ENCODE data around the gene SLC30A7.

Gene SLC30A7

DNA sequence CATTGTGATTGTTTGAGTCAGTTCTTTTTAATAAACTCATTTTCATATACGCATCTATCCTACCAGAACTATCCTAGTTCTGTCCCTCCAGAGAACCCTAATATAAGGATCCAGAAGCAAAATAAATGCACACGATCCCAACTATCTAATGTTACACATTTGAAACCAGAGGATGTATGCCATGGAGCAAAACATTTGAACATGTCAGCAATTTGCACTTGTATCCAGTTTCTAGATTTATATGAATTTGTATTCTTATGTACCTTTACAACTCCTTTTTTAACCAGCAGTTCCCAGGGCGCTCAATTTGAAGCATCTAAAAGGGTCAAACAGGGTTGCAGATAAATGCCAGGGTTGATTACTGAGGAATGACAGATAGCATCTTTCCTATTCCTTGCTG lies 3.3 kb upstream of the SLC30A7 start:
- no peak for FAIRE-seq
- TF ChIP-seq, protein P1, sequence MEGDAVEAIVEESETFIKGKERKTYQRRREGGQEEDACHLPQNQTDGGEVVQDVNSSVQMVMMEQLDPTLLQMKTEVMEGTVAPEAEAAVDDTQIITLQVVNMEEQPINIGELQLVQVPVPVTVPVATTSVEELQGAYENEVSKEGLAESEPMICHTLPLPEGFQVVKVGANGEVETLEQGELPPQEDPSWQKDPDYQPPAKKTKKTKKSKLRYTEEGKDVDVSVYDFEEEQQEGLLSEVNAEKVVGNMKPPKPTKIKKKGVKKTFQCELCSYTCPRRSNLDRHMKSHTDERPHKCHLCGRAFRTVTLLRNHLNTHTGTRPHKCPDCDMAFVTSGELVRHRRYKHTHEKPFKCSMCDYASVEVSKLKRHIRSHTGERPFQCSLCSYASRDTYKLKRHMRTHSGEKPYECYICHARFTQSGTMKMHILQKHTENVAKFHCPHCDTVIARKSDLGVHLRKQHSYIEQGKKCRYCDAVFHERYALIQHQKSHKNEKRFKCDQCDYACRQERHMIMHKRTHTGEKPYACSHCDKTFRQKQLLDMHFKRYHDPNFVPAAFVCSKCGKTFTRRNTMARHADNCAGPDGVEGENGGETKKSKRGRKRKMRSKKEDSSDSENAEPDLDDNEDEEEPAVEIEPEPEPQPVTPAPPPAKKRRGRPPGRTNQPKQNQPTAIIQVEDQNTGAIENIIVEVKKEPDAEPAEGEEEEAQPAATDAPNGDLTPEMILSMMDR (IDR thresholded peaks at IDR 0.05; ENCODE audit: insufficient read depth, missing control alignments): no peak
- DNase-seq (ENCODE audit: insufficient read length, low spot score): no peak

DNA sequence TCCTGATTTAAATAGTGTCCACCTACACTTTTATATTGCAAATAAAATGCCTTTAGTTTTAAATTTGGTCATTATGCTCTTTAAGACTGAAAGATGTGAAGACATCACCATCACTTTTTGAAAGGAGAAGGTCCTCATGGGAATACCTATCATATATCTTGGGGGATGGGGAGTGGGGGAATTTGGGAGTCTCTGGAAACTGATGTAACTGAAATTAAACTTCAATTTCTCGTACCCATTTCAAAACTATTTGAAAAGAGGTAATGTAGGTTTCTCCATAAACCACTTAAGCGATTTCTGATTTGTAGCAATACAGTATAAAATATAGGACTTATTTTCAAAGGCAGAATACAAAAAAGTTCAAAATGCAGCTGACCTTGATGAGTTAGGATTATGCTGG lies 2.2 kb upstream of the SLC30A7 start:
- no peak for DNase-seq (ENCODE audit: insufficient read length, low spot score)
- no peak for FAIRE-seq

DNA sequence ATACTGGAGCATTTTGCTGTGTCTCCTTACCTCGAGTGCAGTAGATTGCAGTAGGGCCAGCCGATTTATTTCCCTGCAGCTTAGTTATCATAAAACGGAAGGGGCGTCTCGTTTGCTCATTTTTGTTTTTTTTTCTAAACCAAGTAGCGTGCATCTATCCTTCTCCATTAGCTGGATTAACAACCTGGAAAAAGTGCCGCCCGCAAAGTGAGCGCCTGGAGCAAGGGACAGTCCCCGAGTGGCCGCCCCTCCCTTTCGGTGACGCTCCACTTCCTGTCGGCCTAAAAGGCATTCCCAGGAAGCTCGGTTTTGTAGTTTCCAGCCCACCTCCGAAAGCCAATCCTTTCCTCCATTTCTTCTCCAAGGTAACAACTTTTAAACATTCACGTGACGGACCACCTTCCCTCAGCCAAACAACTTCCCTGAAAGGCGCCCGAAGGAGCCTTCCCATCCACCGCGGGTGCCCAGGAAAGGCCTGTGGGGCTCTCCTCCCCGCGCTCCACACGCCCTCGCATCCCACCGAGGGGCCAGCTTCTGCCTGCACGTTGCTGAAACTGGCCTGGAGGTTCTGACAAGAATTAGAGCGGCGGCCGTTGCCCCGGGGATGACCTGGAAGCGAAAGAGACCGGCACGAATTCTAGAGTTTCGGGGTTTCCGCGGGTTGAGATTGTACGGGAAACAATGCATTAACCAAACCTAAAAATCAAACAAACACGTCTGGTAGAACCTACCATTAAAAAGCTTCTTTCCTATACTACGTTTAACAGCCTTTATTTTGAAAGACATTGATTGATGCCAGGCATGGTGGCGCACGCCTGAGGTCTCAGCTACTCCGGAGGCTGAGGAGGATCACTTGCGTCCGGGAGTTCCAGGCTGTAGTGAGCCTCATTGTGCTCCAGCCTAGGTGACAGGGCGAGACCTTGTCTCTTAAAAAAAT lies 1.0 kb upstream of the SLC30A7 start, which contains the start of gene EXTL2:
Gene EXTL2 (minus strand): TSS at position 240 of the 937 bp plus-strand sequence. CDS start 6,085 bp downstream, outside the sequence.
- DNase-seq (ENCODE audit: insufficient read length, low spot score) (peak; percentile 21), FAIRE-seq (no peak)
- TF ChIP-seq, protein P1 (IDR thresholded peaks at IDR 0.05; ENCODE audit: insufficient read depth, missing control alignments): no peak

More for the DNA sequence above, 2.2 kb upstream of the SLC30A7 start:
- TF ChIP-seq, protein P1 (IDR thresholded peaks at IDR 0.05; ENCODE audit: insufficient read depth, missing control alignments): no peak

DNA sequence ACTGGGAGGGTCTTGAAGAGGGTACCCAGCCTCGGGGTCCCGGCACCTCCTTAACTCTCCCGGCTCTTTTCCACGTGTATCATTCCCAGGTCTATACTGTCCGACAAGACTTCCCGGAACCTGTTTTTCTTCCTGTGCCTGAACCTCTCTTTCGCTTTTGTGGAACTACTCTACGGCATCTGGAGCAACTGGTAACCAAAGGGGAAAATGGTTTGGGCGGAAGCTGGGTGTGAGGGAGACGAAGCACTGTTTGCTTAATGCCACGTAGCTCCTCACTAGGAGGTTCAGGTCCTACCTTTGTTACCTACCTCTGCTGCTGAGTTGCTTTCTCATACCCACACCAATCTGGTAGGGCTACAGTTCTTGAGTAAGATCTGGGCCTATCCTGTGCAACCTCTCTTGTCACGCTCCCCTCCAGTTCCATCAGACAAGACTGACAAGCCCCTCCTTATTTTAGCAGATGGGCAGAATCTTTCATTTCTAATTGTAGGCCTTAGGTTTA lies 642 bp downstream of the SLC30A7 start:
- FAIRE-seq (no peak), DNase-seq (ENCODE audit: insufficient read length, low spot score) (no peak)
- TF ChIP-seq, protein P1 (IDR thresholded peaks at IDR 0.05; ENCODE audit: insufficient read depth, missing control alignments): no peak

DNA sequence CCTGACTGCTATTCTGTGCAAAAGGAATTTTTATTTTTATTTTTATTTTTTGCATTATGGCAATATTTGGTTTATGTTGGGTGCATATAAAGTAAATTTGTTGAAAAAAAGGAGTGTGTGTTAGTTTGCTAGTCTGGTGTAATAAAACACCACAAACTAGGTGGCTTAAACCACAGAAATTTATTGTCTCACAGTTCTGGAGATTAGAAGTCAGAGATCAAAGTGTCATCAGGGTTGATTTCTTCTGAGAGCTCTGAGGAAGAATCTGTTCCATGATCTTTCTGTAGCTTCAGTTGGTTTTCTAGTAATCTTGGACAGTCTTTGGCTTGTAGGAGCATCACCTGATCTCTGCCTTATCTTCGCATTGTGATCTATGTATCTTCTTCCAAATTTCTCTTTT lies 6.5 kb downstream of the SLC30A7 start:
- TF ChIP-seq, protein P1 (IDR thresholded peaks at IDR 0.05; ENCODE audit: insufficient read depth, missing control alignments): no peak
- FAIRE-seq: no peak
- no peak for DNase-seq (ENCODE audit: insufficient read length, low spot score)

DNA sequence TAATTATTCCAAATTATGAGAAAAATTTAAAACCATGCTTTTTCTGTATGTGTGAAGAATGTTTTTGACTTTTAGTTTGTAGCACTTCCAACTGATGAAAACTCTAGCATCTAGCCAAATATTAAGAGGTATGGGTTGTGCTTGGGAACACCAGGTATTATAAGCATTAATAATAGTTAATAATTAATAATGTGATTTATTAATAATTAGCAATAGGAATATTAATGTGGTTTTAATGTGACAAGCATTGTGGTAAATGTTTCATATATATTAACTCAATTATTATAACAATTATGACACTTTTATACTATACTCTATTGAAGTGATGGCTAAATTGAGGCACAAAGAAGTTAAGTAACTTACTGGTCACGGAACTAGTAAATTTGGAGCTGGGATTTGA lies 7.9 kb downstream of the SLC30A7 start:
- FAIRE-seq (no peak), DNase-seq (ENCODE audit: insufficient read length, low spot score) (no peak)
- TF ChIP-seq, protein P1 (IDR thresholded peaks at IDR 0.05; ENCODE audit: insufficient read depth, missing control alignments): no peak

DNA sequence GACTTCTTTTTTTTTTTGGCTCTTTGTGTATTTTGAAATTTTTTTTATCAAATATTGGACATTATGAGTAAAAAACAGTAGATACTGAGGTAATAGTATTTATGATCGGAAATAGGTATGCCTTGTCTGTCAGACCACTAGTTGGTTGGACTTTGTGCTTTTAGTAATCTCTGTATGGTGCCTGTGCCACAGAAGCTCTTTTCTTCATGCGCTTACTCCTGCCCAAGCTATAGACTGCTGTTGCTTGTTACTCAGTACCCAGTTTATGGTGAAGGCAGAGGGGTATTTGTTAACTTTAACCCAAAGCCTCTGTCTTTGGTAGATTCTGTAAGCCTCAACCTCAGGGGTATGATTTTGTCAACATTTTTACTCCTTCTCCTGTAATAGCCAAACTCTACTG lies 8.6 kb downstream of the SLC30A7 start:
- FAIRE-seq: no peak
- TF ChIP-seq, protein P1 (IDR thresholded peaks at IDR 0.05; ENCODE audit: insufficient read depth, missing control alignments): no peak
- DNase-seq (ENCODE audit: insufficient read length, low spot score): no peak
